Vagina (tissue), 2 donors: ENCODE data around the gene TCF25. TPM values are rescaled to one million over a fixed set of nuclear protein-coding genes. Genes with fewer than 3 reads are reported as not detected.

Experiments used
- DNase-seq, 2 donors: peaks; one replicate each; pipeline ENCODE4 v3.0.0-alpha.2; 2017; ENCODE audit errors: extremely low spot score in 2 of 2
- H3K27ac ChIP-seq: fragments of 200-600 bp; sonication (generic); one replicate; pipeline ENCODE4 v1.5.1; 2019
- H3K27me3 ChIP-seq: fragments of 200-600 bp; sonication (generic); one replicate; pipeline ENCODE4 v1.5.1; 2019
- H3K36me3 ChIP-seq, 2 donors: fragments of 200-600 bp; sonication (generic); one replicate each; pipeline ENCODE4 v1.5.1; 2017 to 2019
- H3K4me1 ChIP-seq: fragments of 200-600 bp; sonication (generic); one replicate; pipeline ENCODE4 v1.5.1; 2019
- H3K4me3 ChIP-seq, 2 donors: fragments of 200-600 bp; sonication (generic); 1 replicate in 1 of 2; 2 replicates in 1 of 2; pipeline ENCODE4 v1.5.1; 2016 to 2019
- H3K9me3 ChIP-seq: fragments of 200-600 bp; sonication (generic); one replicate; pipeline ENCODE4 v1.5.1; 2019
- CTCF ChIP-seq, 3 experiments: fragments of 450-650 bp in 2 of 3; fragments of 200-600 bp in 1 of 3; sonication (generic) in 1 of 3; IDR thresholded peaks; one replicate each; pipeline ENCODE4 v1.5.1; 2017 to 2019; ENCODE audit warnings: antibody characterized with exemption in 3 of 3, mild to moderate bottlenecking in 2 of 3, moderate library complexity in 2 of 3
- POLR2A ChIP-seq, 2 donors: fragments of 450-650 bp; IDR thresholded peaks; one replicate each; pipeline ENCODE4 v1.6.1; 2017; ENCODE audit warnings: antibody characterized with exemption in 2 of 2, mild to moderate bottlenecking in 2 of 2, moderate library complexity in 2 of 2
- POLR2AphosphoS5 ChIP-seq, 2 donors: sonication (generic); formaldehyde crosslinking; IDR thresholded peaks; one replicate each; pipeline ENCODE4 v1.9.0; 2017; ENCODE audit warnings: antibody characterized with exemption in 2 of 2, mild to moderate bottlenecking in 2 of 2, low read depth in 1 of 2; ENCODE audit not compliant: insufficient read depth in 1 of 2
- intact Hi-C: fragments of 100-400 bp; cut with DNase I; formaldehyde crosslinking; loops from one replicate; pipeline ENCODE4 v1.15.1; 2023
- total RNA-seq: library from RNA; depleted of rRNA; stranded (reverse); fragments of >200 nt; gene quantifications from one replicate; pipeline ENCODE4 v1.2.3, GENCODE V29; 2016

TCF25 gene
- total RNA-seq, 1 donor from 2014 or later = 132 TPM

- no peak overlapping the region for H3K4me3 ChIP-seq
- intact Hi-C loops = no loop called here
- peak overlapping the region; percentile 88 for H3K27ac ChIP-seq
Measured at GRCh38 chr16:89921131-89921701, 47.8 kb downstream of the TCF25 start.

GRCh38 chr16:89921702-89922476, 48.5 kb downstream of the TCF25 start:
- DNase-seq = no peak

More at GRCh38 chr16:89921131-89921701, 47.8 kb downstream of the TCF25 start:
- no peaks in the 10 kb centered on the region for H3K36me3 ChIP-seq
- TF ChIP-seq CTCF (IDR thresholded peaks at IDR 0.05) (no peak), POLR2AphosphoS5 (IDR thresholded peaks at IDR 0.05; ENCODE audit: insufficient read depth in 1 of 2, low read depth in 1 of 2) (no peak), POLR2A (IDR thresholded peaks at IDR 0.05) (no peak)
- H3K4me1 ChIP-seq = peaks cover 68% of the 10 kb centered on the region
- DNase-seq = no peak
- no peaks in the 10 kb centered on the region for H3K9me3 ChIP-seq
- no peaks in the 10 kb centered on the region for H3K27me3 ChIP-seq

GRCh38 chr16:89922477-89922883, 49.1 kb downstream of the TCF25 start:
- peak overlapping the region; percentile 88 for H3K27ac ChIP-seq
- DNase-seq = no peak
- no peaks in the 10 kb centered on the region for H3K27me3 ChIP-seq
- H3K4me3 ChIP-seq = peak overlapping the region; percentile 63 to 71
- intact Hi-C loops = no loop called here
- no peaks in the 10 kb centered on the region for H3K9me3 ChIP-seq
- H3K36me3 ChIP-seq = no peaks in the 10 kb centered on the region
- TF ChIP-seq POLR2AphosphoS5 (IDR thresholded peaks at IDR 0.05; ENCODE audit: insufficient read depth in 1 of 2, low read depth in 1 of 2) (peak in 1 of 2 donors; percentile 58), POLR2A (IDR thresholded peaks at IDR 0.05) (no peak)
- H3K4me1 ChIP-seq = peaks cover 64% of the 10 kb centered on the region

More at GRCh38 chr16:89921702-89922476, 48.5 kb downstream of the TCF25 start:
- intact Hi-C loops = no loop called here
- H3K4me3 ChIP-seq = peak overlapping the region; percentile 63 to 71
- H3K9me3 ChIP-seq = no peaks in the 10 kb centered on the region
- H3K27me3 ChIP-seq = no peaks in the 10 kb centered on the region
- H3K27ac ChIP-seq = peak overlapping the region; percentile 88
- H3K4me1 ChIP-seq = peaks cover 69% of the 10 kb centered on the region
- TF ChIP-seq CTCF (IDR thresholded peaks at IDR 0.05) (no peak), POLR2AphosphoS5 (IDR thresholded peaks at IDR 0.05; ENCODE audit: insufficient read depth in 1 of 2, low read depth in 1 of 2) (peak in 1 of 2 donors; percentile 76)
- H3K36me3 ChIP-seq = no peaks in the 10 kb centered on the region

GRCh38 chr16:89922884-89923639, 49.7 kb downstream of the TCF25 start, which contains the start of gene TUBB3:
TSS of gene TUBB3 (plus strand) at chr16:89923342. CDS start at chr16:89923402, 60 bp downstream.
- peak in 1 of 2 donors; percentile 10 for TF ChIP-seq POLR2AphosphoS5 (IDR thresholded peaks at IDR 0.05; ENCODE audit: insufficient read depth in 1 of 2, low read depth in 1 of 2)
- TF ChIP-seq CTCF (IDR thresholded peaks at IDR 0.05) = no peak
- peak in 1 of 2 donors; percentile 46 for TF ChIP-seq POLR2A (IDR thresholded peaks at IDR 0.05)
- H3K4me1 ChIP-seq = peaks cover 58% of the 10 kb centered on the region
- peak within 1 kb of the TSS; percentile 63 to 71 for H3K4me3 ChIP-seq
- H3K36me3 ChIP-seq = no peaks in the 10 kb centered on the region
- intact Hi-C loops = no loop called here
- no peak for DNase-seq
- H3K27me3 ChIP-seq = no peaks in the 10 kb centered on the region
- peak within 1 kb of the TSS; percentile 88 for H3K27ac ChIP-seq
- H3K9me3 ChIP-seq = no peaks in the 10 kb centered on the region

- Histone ChIP-seq H3K9me3 (no peaks in the 10 kb centered on the region), H3K27ac (no peak overlapping the region), H3K4me1 (peaks cover 51% of the 10 kb centered on the region), H3K4me3 (peak overlapping the region; percentile 63 to 71), H3K36me3 (no peaks in the 10 kb centered on the region), H3K27me3 (no peaks in the 10 kb centered on the region)
- TF ChIP-seq POLR2A (IDR thresholded peaks at IDR 0.05) (no peak), POLR2AphosphoS5 (IDR thresholded peaks at IDR 0.05; ENCODE audit: insufficient read depth in 1 of 2, low read depth in 1 of 2) (no peak), CTCF (IDR thresholded peaks at IDR 0.05) (no peak)
- intact Hi-C loops = no loop called here
- no peak for DNase-seq
Measured at GRCh38 chr16:89923640-89924296, 50.4 kb downstream of the TCF25 start.
